Pericardium fibroblast (primary cell): ENCODE measurements around the gene FOXA1. TPM values are rescaled to one million over a fixed set of nuclear protein-coding genes. Genes with fewer than 3 reads are reported as not detected.

ENCODE experiments used
- total RNA-seq: library from RNA; depleted of rRNA; stranded (reverse); fragments of >200 nt; gene quantifications from 2 replicates; pipeline ENCODE4 v1.2.3, GENCODE V29; 2015

FOXA1 gene
- total RNA-seq: not detected in 2 replicates

GRCh38 chr14:37594971-37595808 is at the start of gene FOXA1, which contains the start of gene TTC6:
TSS of gene FOXA1 (minus strand) at chr14:37595249. CDS start at chr14:37594972, 277 bp downstream.
TSS of gene TTC6 (plus strand) at chr14:37595629. CDS start at chr14:37622065, 26,436 bp downstream.

Other genes starting within 250 kb of the FOXA1 start
- gene TTC6, start 380 bp upstream of the FOXA1 start, total RNA-seq: not detected in 2 replicates